GM12864 (cell line): Measurements from ENCODE around the gene RTTN.

Experiments used
- DNase-seq: peaks from one replicate; pipeline ENCODE4 v3.0.0-alpha.2; 2011; ENCODE audit warnings: low read depth
- H3K4me3 ChIP-seq: 2 replicates; pipeline ENCODE4 v1.5.1; 2011; ENCODE audit warnings: mild to moderate bottlenecking, low read depth, low read length, control low read depth
- CTCF ChIP-seq: IDR thresholded peaks from 2 replicates; pipeline ENCODE4 v1.5.1; 2011; ENCODE audit warnings: low read depth, mild to moderate bottlenecking, moderate library complexity, low read length, control low read depth, inconsistent platforms; ENCODE audit errors: missing control alignments

Gene RTTN

GRCh38 chr18:70015127-70015526, 190.4 kb downstream of the RTTN start:
- H3K4me3 ChIP-seq, result no peak overlapping the region
- no peak for TF ChIP-seq CTCF
- no peak for DNase-seq

- no peak for TF ChIP-seq CTCF
- no peak overlapping the region for H3K4me3 ChIP-seq
- DNase-seq, result no peak
Observed at GRCh38 chr18:70005580-70005979, 199.9 kb downstream of the RTTN start.

GRCh38 chr18:70004696-70005095, 200.8 kb downstream of the RTTN start:
- no peak for TF ChIP-seq CTCF
- no peak for DNase-seq
- no peak overlapping the region for H3K4me3 ChIP-seq

- no peak overlapping the region for H3K4me3 ChIP-seq
- DNase-seq, result no peak
- no peak for TF ChIP-seq CTCF
Observed at GRCh38 chr18:69999656-70000055, 205.8 kb downstream of the RTTN start.

GRCh38 chr18:69998523-69998987, 206.9 kb downstream of the RTTN start:
- no peak for DNase-seq
- TF ChIP-seq CTCF, result no peak
- no peak overlapping the region for H3K4me3 ChIP-seq

- no peak for DNase-seq
- TF ChIP-seq CTCF, result no peak
- no peak overlapping the region for H3K4me3 ChIP-seq
Observed at GRCh38 chr18:69996951-69997798, 208.3 kb downstream of the RTTN start.

GRCh38 chr18:69996417-69996816, 209.1 kb downstream of the RTTN start:
- TF ChIP-seq CTCF, result no peak
- H3K4me3 ChIP-seq, result no peak overlapping the region
- DNase-seq, result no peak
